DND-41 (cell line): ENCODE data around the gene ITGB1.

Experiments used
- CTCF ChIP-seq: IDR thresholded peaks from 2 replicates; pipeline ENCODE4 v1.5.1; 2012; ENCODE audit warnings: borderline replicate concordance, low read length, moderate library complexity, mild to moderate bottlenecking; ENCODE audit not compliant: poor library complexity, severe bottlenecking; ENCODE audit errors: extremely low read depth
- EZH2 ChIP-seq: IDR thresholded peaks from 3 replicates; pipeline ENCODE4 v1.6.1; 2012; ENCODE audit warnings: borderline replicate concordance, low read depth, mild to moderate bottlenecking, moderate library complexity, low read length, inconsistent platforms; ENCODE audit not compliant: severe bottlenecking

- TF ChIP-seq CTCF (no peak), EZH2 (no peak)
These were observed 27.8 kb upstream of the ITGB1 start for GRCh38 chr10:32985775-32986350.
